Calu3 (cell line): Measurements from ENCODE around the gene HMGN3. TPM values are rescaled to one million over a fixed set of nuclear protein-coding genes. Genes with fewer than 3 reads are reported as not detected.

Experiments used
- BruUV-seq: library from RNA; stranded (reverse); fragments of 400-500 nt; replicated peaks from 2 replicates; lab custom pipeline; 2021; lab: Mats Ljungman, UMichigan
- CTCF ChIA-PET: fragments of 300-600 bp; sonication (Branson Sonifier 250); formaldehyde crosslinking; loops from one replicate; lab custom pipeline; 2022; ENCODE audit warnings: antibody characterized with exemption; lab: Charles Lee
- DNase-seq: peaks from one replicate; pipeline ENCODE4 v3.0.0; 2022
- H3K27ac Mint-ChIP-seq: one replicate; pipeline ENCODE4 v1.8.0; 2022; ENCODE audit warnings: mixed read lengths; ENCODE audit not compliant: unreplicated experiment
- H3K27me3 Mint-ChIP-seq: one replicate; pipeline ENCODE4 v1.8.0; 2022; ENCODE audit warnings: mixed read lengths; ENCODE audit not compliant: unreplicated experiment
- H3K36me3 Mint-ChIP-seq: one replicate; pipeline ENCODE4 v1.8.0; 2022; ENCODE audit warnings: mild to moderate bottlenecking, moderate library complexity, mixed read lengths; ENCODE audit not compliant: insufficient read depth, unreplicated experiment
- H3K4me1 Mint-ChIP-seq: one replicate; pipeline ENCODE4 v1.8.0; 2022; ENCODE audit warnings: mild to moderate bottlenecking, low read depth, mixed read lengths; ENCODE audit not compliant: unreplicated experiment
- H3K4me3 Mint-ChIP-seq: one replicate; pipeline ENCODE4 v1.8.0; 2022; ENCODE audit warnings: mild to moderate bottlenecking, low read depth, moderate library complexity, mixed read lengths; ENCODE audit not compliant: unreplicated experiment
- H3K9me3 Mint-ChIP-seq: one replicate; pipeline ENCODE4 v1.8.0; 2022; ENCODE audit warnings: low read depth, mixed read lengths; ENCODE audit not compliant: unreplicated experiment
- intact Hi-C: fragments of 100-400 bp; cut with micrococcal nuclease; formaldehyde crosslinking; loops from one replicate; pipeline ENCODE4 v1.10.0; 2022; ENCODE audit not compliant: unreplicated experiment
- total RNA-seq: library from RNA; stranded (reverse); gene quantifications from 2 replicates; pipeline ENCODE4 v1.2.3, GENCODE V29; 2022
- TF ChIP-seq, protein P1 (sequence below): fragments of 200-600 bp; IDR thresholded peaks from one replicate; pipeline ENCODE4 v1.8.0; 2022; ENCODE audit warnings: antibody characterized with exemption; ENCODE audit not compliant: unreplicated experiment

The HMGN3 gene
- total RNA-seq, 1 experiment from 2014 or later: 104 TPM

DNA sequence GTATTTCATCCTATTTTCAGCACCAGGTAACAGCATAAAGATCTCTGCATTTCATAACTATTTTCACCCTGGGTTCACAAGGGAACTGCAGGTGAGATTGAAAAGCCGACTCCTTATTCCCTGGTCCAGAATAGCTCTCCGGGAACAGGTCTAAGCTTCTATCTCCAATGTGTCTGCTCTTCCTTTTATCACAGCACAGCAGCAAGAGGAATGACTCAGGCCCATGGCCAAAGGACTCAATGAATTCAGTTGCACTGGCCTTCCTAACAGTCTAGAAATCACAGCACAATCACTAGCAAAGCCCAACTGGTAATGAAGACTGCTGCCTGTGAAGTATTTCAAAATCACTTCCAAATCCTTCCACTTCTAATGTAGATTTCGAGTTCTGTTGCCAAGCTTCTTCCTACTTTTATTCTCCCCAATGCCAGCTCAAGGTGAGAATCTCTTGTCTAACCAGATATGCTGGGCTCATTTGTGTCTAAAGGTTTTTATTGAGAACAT is 30.7 kb downstream of the HMGN3 start:
- intact Hi-C loops: no loop called here
- Mint-ChIP-seq H3K4me3 (no peak overlapping the region), H3K36me3 (peaks cover 27% of the 10 kb centered on the region), H3K27ac (no peak overlapping the region), H3K27me3 (no peaks in the 10 kb centered on the region), H3K4me1 (peaks cover 13% of the 10 kb centered on the region), H3K9me3 (peaks cover 3% of the 10 kb centered on the region)
- CTCF ChIA-PET: no interaction called here
- TF ChIP-seq, protein P1, sequence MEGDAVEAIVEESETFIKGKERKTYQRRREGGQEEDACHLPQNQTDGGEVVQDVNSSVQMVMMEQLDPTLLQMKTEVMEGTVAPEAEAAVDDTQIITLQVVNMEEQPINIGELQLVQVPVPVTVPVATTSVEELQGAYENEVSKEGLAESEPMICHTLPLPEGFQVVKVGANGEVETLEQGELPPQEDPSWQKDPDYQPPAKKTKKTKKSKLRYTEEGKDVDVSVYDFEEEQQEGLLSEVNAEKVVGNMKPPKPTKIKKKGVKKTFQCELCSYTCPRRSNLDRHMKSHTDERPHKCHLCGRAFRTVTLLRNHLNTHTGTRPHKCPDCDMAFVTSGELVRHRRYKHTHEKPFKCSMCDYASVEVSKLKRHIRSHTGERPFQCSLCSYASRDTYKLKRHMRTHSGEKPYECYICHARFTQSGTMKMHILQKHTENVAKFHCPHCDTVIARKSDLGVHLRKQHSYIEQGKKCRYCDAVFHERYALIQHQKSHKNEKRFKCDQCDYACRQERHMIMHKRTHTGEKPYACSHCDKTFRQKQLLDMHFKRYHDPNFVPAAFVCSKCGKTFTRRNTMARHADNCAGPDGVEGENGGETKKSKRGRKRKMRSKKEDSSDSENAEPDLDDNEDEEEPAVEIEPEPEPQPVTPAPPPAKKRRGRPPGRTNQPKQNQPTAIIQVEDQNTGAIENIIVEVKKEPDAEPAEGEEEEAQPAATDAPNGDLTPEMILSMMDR: no peak
- no peak for DNase-seq
- no TSS peak for BruUV-seq

DNA sequence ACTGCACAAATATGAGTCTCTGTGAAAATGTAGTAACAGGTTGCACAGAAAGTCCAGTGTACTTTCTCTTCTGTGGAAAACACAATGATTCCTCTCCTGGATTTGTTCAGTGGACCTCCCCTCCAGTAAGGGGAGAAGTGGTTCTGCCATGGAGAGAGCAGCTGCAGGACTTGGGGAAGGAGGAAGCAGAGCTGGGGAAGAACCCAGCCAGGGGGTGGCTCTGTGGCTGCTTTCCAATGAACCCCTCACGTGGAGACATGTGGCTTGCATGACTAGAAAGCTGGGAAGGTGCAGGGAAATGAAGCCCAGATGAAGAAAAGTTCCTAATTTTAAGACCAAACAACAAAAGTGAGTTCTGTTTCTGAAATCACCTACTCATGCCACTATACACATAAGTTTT is 31.9 kb downstream of the HMGN3 start:
- CTCF ChIA-PET: no interaction called here
- no TSS peak for BruUV-seq
- Mint-ChIP-seq H3K4me1 (peaks cover 13% of the 10 kb centered on the region), H3K36me3 (peaks cover 26% of the 10 kb centered on the region), H3K9me3 (peaks cover 3% of the 10 kb centered on the region), H3K27ac (no peak overlapping the region), H3K4me3 (no peak overlapping the region), H3K27me3 (no peaks in the 10 kb centered on the region)
- TF ChIP-seq, protein P1: no peak
- no peak for DNase-seq
- intact Hi-C loops: no loop called here

DNA sequence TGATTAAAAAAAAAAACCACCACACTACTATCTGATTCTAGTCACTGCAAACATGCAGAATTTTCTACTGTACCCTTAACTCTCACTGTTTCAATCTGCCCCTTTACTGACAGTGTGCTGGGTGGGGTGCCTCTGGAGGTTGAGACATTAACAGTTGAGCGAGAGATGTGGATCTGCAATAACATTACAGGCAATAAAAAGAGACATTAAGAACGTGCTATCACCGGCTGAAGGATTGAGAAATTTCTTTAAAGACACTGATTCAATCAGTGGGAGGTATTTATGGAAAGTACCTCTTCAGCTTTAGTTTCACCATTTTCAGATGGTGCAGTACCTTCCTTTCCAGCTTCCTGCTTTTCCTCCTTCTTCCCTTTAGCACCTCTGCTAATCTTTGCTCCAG is 32.5 kb downstream of the HMGN3 start:
- DNase-seq: no peak
- H3K4me3 Mint-ChIP-seq: no peak overlapping the region
- peaks cover 3% of the 10 kb centered on the region for H3K9me3 Mint-ChIP-seq
- peaks cover 13% of the 10 kb centered on the region for H3K4me1 Mint-ChIP-seq
- intact Hi-C loops: loop anchor here (2.0 kb wide), 1 partner anchor 263 kb away; no protein-coding TSS in a partner anchor
- H3K27ac Mint-ChIP-seq: no peak overlapping the region
- TF ChIP-seq, protein P1: no peak
- no TSS peak for BruUV-seq
- H3K36me3 Mint-ChIP-seq: peaks cover 20% of the 10 kb centered on the region
- CTCF ChIA-PET: interaction anchor here (1.0 kb wide), 1 partner anchor 13 kb away, joined by 3 read pairs; no protein-coding TSS in a partner anchor
- no peaks in the 10 kb centered on the region for H3K27me3 Mint-ChIP-seq

DNA sequence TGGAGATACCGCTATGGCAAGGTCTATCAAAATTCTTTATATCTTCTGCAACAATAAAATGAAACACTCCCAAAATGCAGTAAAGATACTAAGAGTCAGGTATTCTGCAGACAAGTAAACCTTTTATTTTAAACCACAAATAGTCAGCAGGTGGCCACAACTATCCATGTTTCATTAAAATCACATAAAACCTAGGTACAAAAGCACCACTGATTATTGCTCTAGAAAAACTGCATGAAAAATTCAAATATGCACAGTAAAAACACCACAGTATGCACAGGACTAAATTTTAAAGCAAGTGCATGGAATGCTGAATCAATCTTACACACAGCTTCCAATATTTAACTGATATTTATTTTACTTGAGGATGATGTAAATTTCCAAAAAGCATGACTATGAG is 33.3 kb downstream of the HMGN3 start:
- intact Hi-C loops: loop anchor here (2.0 kb wide), 1 partner anchor 264 kb away; no protein-coding TSS in a partner anchor
- CTCF ChIA-PET: interaction anchor here (0.6 to 1.0 kb wide), 2 partner anchors 10 to 13 kb away, joined by 3 to 5 read pairs; no protein-coding TSS in a partner anchor
- H3K27ac Mint-ChIP-seq: no peak overlapping the region

More for the DNA sequence above, 33.3 kb downstream of the HMGN3 start:
- no peaks in the 10 kb centered on the region for H3K27me3 Mint-ChIP-seq
- BruUV-seq: no TSS peak
- peaks cover 20% of the 10 kb centered on the region for H3K36me3 Mint-ChIP-seq
- H3K4me3 Mint-ChIP-seq: no peak overlapping the region
- peaks cover 3% of the 10 kb centered on the region for H3K9me3 Mint-ChIP-seq
- peaks cover 13% of the 10 kb centered on the region for H3K4me1 Mint-ChIP-seq
- DNase-seq: no peak
- TF ChIP-seq, protein P1: no peak
